GM12864 (cell line): ENCODE data around the gene GP1BB.

Experiments
- DNase-seq: peaks from one replicate; pipeline ENCODE4 v3.0.0-alpha.2; 2011; ENCODE audit warnings: low read depth
- H3K4me3 ChIP-seq: 2 replicates; pipeline ENCODE4 v1.5.1; 2011; ENCODE audit warnings: mild to moderate bottlenecking, low read depth, low read length, control low read depth
- CTCF ChIP-seq: IDR thresholded peaks from 2 replicates; pipeline ENCODE4 v1.5.1; 2011; ENCODE audit warnings: low read depth, mild to moderate bottlenecking, moderate library complexity, low read length, control low read depth, inconsistent platforms; ENCODE audit errors: missing control alignments

Gene GP1BB

GRCh38 chr22:19746726-19747125, 23.4 kb downstream of the GP1BB start:
- no peak for TF ChIP-seq CTCF
- H3K4me3 ChIP-seq: no peak overlapping the region
- no peak for DNase-seq

DNA sequence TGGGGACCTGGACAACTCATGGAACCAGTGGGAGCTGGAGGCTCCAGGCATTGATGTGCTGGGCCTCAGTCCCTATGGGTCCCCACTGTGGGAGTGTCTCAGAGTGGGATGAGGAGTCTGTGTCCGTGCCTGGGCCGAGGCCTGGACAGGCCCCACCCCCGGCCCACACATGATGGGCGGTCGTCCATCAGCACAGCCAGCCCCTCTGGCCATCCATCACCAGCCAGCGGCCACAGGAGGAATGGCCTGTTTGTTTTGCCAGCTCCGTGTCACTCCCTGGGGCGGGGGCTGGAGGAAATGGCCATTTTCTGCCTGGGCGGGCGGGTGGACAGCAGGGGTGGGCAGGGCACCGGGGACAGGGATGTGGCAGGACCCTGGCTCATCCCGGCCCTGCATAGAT, 24.2 kb downstream of the GP1BB start:
- no peak overlapping the region for H3K4me3 ChIP-seq
- no peak for DNase-seq
- no peak for TF ChIP-seq CTCF

GRCh38 chr22:19748139-19748538, 24.8 kb downstream of the GP1BB start:
- DNase-seq: no peak
- TF ChIP-seq CTCF: no peak
- no peak overlapping the region for H3K4me3 ChIP-seq

DNA sequence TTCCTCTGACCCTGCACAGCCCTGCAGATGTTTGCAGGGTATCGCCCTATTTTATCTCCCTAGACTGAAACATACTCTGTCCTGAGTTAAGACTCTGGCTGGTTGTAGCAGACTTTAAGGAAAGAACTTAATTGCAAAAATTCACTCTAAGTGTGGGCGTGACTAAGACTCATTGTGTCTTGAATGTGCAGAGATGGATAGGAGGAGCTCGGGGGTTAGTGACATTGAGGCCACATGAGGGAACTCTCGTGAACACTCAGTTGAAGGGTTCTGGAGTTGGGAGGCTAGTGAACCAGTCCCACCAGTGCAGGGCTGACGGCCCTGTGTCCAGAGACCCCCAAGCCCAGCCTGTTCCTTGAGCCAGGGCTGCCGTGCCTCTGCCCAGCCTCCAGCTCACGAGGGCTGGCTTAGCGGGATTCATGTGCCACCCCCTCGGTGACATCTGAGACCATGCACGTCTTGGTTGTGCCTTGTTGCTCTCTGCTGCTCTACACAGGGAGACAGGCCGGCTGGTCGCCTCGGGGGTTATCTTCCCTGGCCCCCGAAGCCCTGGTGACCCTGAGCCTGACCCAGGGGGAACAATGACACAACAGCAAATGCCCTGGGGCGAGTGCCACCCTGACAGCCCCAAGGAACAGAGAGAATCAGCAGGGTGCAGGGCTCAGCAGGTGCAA, 25.8 kb downstream of the GP1BB start:
- no peak for TF ChIP-seq CTCF
- no peak overlapping the region for H3K4me3 ChIP-seq
- DNase-seq: no peak

- no peak for DNase-seq
- TF ChIP-seq CTCF: no peak
- no peak overlapping the region for H3K4me3 ChIP-seq
These were observed 26.5 kb downstream of the GP1BB start for GRCh38 chr22:19749876-19750275.

GRCh38 chr22:19750507-19751490, 27.5 kb downstream of the GP1BB start:
- no peak for TF ChIP-seq CTCF
- no peak overlapping the region for H3K4me3 ChIP-seq
- DNase-seq: no peak
